Colonic mucosa (tissue), 4 donors: ENCODE results near the gene SGPL1. TPM values are rescaled to one million over a fixed set of nuclear protein-coding genes. Genes with fewer than 3 reads are reported as not detected.

Source experiments
- DNase-seq: peaks from one replicate; pipeline ENCODE4 v3.0.0-alpha.2; 2020
- H3K27ac ChIP-seq: fragments of 200-600 bp; one replicate; pipeline ENCODE4 v1.8.0; 2021
- H3K27me3 ChIP-seq: fragments of 200-600 bp; one replicate; pipeline ENCODE4 v1.8.0; 2021
- H3K36me3 ChIP-seq: fragments of 200-600 bp; one replicate; pipeline ENCODE4 v1.8.0; 2021
- H3K4me1 ChIP-seq: fragments of 200-600 bp; one replicate; pipeline ENCODE4 v1.8.0; 2021; ENCODE audit warnings: mild to moderate bottlenecking
- H3K4me3 ChIP-seq: fragments of 200-600 bp; one replicate; pipeline ENCODE4 v1.8.0; 2021
- H3K9ac ChIP-seq, 2 donors: one replicate each; pipeline ENCODE4 v1.7.0; 2013; ENCODE audit warnings: control low read depth in 2 of 2, low read depth in 2 of 2, low read length in 2 of 2
- H3K9me3 ChIP-seq: fragments of 200-600 bp; one replicate; pipeline ENCODE4 v1.8.0; 2021
- CTCF ChIP-seq: fragments of 200-600 bp; IDR thresholded peaks from one replicate; pipeline ENCODE4 v1.8.0; 2022; ENCODE audit warnings: antibody characterized with exemption, mild to moderate bottlenecking
- intact Hi-C: fragments of 100-400 bp; cut with DNase I; formaldehyde crosslinking; loops from one replicate; pipeline ENCODE4 v1.14.1; 2022
- total RNA-seq, 2 donors: library from RNA; stranded (reverse); fragmentation: NEBNext Ultra II Directional in 1 of 2; extraction: Animal tissue kit (Norgen Biotek cat#: 25700) in 1 of 2; gene quantifications; one replicate each; pipeline ENCODE4 v1.2.1, GENCODE V29; 2021
- donor health status: healthy.
- donor health status: DM: no; HTN: no; CAD: no.
- donor health status: DM: no; HTN: no; CAD: no.

The SGPL1 gene
- total RNA-seq, 2 donors from 2014 or later, result 59.8 to 67.6 TPM

- Histone ChIP-seq H3K9ac (no peak overlapping the region), H3K27ac (no peak overlapping the region), H3K4me1 (peaks cover 1% of the 10 kb centered on the region), H3K36me3 (no peaks in the 10 kb centered on the region), H3K27me3 (no peaks in the 10 kb centered on the region), H3K4me3 (no peak overlapping the region), H3K9me3 (no peaks in the 10 kb centered on the region)
- TF ChIP-seq CTCF, result no peak
- DNase-seq, result no peak
- intact Hi-C loops, result no loop called here
Observed at GRCh38 chr10:70892631-70893030, 76.9 kb downstream of the SGPL1 start.

- Histone ChIP-seq H3K9ac (no peak overlapping the region), H3K4me1 (no peaks in the 10 kb centered on the region), H3K27me3 (no peaks in the 10 kb centered on the region), H3K36me3 (no peaks in the 10 kb centered on the region), H3K27ac (no peak overlapping the region), H3K9me3 (no peaks in the 10 kb centered on the region), H3K4me3 (no peak overlapping the region)
- no peak for DNase-seq
- no peak for TF ChIP-seq CTCF
- intact Hi-C loops, result no loop called here
Observed at GRCh38 chr10:70893227-70894006, 77.7 kb downstream of the SGPL1 start.

GRCh38 chr10:70894416-70894815 is 78.7 kb downstream of the SGPL1 start:
- TF ChIP-seq CTCF, result no peak

GRCh38 chr10:70896551-70896950 is 80.8 kb downstream of the SGPL1 start:
- Histone ChIP-seq H3K4me3 (no peak overlapping the region), H3K27me3 (no peaks in the 10 kb centered on the region), H3K36me3 (no peaks in the 10 kb centered on the region), H3K9me3 (no peaks in the 10 kb centered on the region), H3K27ac (no peak overlapping the region), H3K4me1 (no peaks in the 10 kb centered on the region), H3K9ac (no peak overlapping the region)
- intact Hi-C loops, result no loop called here
- no peak for TF ChIP-seq CTCF
- no peak for DNase-seq

More at GRCh38 chr10:70894416-70894815, 78.7 kb downstream of the SGPL1 start:
- no peak for DNase-seq
- H3K36me3 ChIP-seq, result no peaks in the 10 kb centered on the region
- H3K27ac ChIP-seq, result no peak overlapping the region
- H3K9ac ChIP-seq, result no peak overlapping the region
- no peaks in the 10 kb centered on the region for H3K27me3 ChIP-seq
- no peaks in the 10 kb centered on the region for H3K4me1 ChIP-seq
- H3K9me3 ChIP-seq, result no peaks in the 10 kb centered on the region
- H3K4me3 ChIP-seq, result no peak overlapping the region
- intact Hi-C loops, result no loop called here

GRCh38 chr10:70898687-70899086 is 82.9 kb downstream of the SGPL1 start:
- Histone ChIP-seq H3K9ac (no peak overlapping the region), H3K4me3 (no peak overlapping the region), H3K9me3 (no peaks in the 10 kb centered on the region), H3K27ac (no peak overlapping the region), H3K27me3 (no peaks in the 10 kb centered on the region), H3K36me3 (no peaks in the 10 kb centered on the region), H3K4me1 (no peaks in the 10 kb centered on the region)
- intact Hi-C loops, result no loop called here
- no peak for DNase-seq
- no peak for TF ChIP-seq CTCF
